H1 (cell line): ENCODE data around the gene CARM1. TPM values are rescaled to one million over a fixed set of nuclear protein-coding genes. Genes with fewer than 3 reads are reported as not detected.
A peak's percentile ranks its signal among the peaks of the same experiment; 100 is the strongest.

Experiments used
- BRCA1 ChIP-seq: IDR thresholded peaks from 2 replicates; pipeline ENCODE4 v1.6.1; 2012; ENCODE audit warnings: low read depth, low read length, improper control_type of control experiment
- CBX5 ChIP-seq: fragments of 300-800, 300-1000 bp; sonication (generic); IDR thresholded peaks from 2 replicates; pipeline ENCODE4 v1.7.1; 2016; ENCODE audit warnings: antibody characterized with exemption, low read length, low read depth
- CREB1 ChIP-seq: IDR thresholded peaks from 2 replicates; pipeline ENCODE4 v1.6.1; 2012; ENCODE audit warnings: inconsistent platforms
- CTBP2 ChIP-seq: IDR thresholded peaks from 2 replicates; pipeline ENCODE4 v1.7.0; 2011; ENCODE audit warnings: borderline replicate concordance, mild to moderate bottlenecking, moderate library complexity, mixed read lengths, low read length; ENCODE audit not compliant: insufficient read depth, insufficient read length
- FOSL1 ChIP-seq: IDR thresholded peaks from 2 replicates; pipeline ENCODE4 v1.6.1; 2011; ENCODE audit warnings: mild to moderate bottlenecking, low read depth, low read length, moderate library complexity; ENCODE audit not compliant: insufficient read depth
- GABPA ChIP-seq: IDR thresholded peaks from 2 replicates; pipeline ENCODE4 v1.6.1; 2011; ENCODE audit warnings: mild to moderate bottlenecking, low read length, moderate library complexity, borderline replicate concordance; ENCODE audit not compliant: insufficient read depth
- HDAC2 ChIP-seq, 2 experiments: fragments of 300-600 bp in 1 of 2; sonication (generic) in 1 of 2; IDR thresholded peaks; 2 replicates each; pipeline ENCODE4 v1.6.1; 2011 to 2012; ENCODE audit warnings: low read depth in 2 of 2, low read length in 2 of 2, mild to moderate bottlenecking in 2 of 2, moderate library complexity in 2 of 2, borderline replicate concordance in 1 of 2, inconsistent platforms in 1 of 2
- HDAC6 ChIP-seq: IDR thresholded peaks from one replicate; pipeline ENCODE4 v1.7.1; 2012; ENCODE audit warnings: low read depth, mild to moderate bottlenecking, inconsistent platforms, low read length, moderate library complexity
- JUND ChIP-seq: IDR thresholded peaks from 2 replicates; pipeline ENCODE4 v1.6.1; 2011; ENCODE audit warnings: mild to moderate bottlenecking, improper control_type of control experiment, low read length
- KDM4A ChIP-seq: IDR thresholded peaks from one replicate; pipeline ENCODE4 v1.7.1; 2012; ENCODE audit warnings: low read depth, mild to moderate bottlenecking, moderate library complexity, low read length, inconsistent platforms; ENCODE audit not compliant: severe bottlenecking
- MAFK ChIP-seq: IDR thresholded peaks from 2 replicates; pipeline ENCODE4 v1.6.1; 2012; ENCODE audit warnings: low read depth, mild to moderate bottlenecking, improper control_type of control experiment, low read length
- NANOG ChIP-seq: IDR thresholded peaks from 2 replicates; pipeline ENCODE4 v1.6.1; 2011; ENCODE audit warnings: low read length, low read depth, mild to moderate bottlenecking, inconsistent platforms; ENCODE audit not compliant: insufficient read depth, poor library complexity, severe bottlenecking
- NRF1 ChIP-seq: IDR thresholded peaks from 2 replicates; pipeline ENCODE4 v1.6.1; 2011; ENCODE audit warnings: mild to moderate bottlenecking, low read depth, low read length, improper control_type of control experiment
- POLR2AphosphoS5 ChIP-seq: IDR thresholded peaks from 2 replicates; pipeline ENCODE4 v1.6.1; 2011; ENCODE audit warnings: low read depth, low read length
- RAD21 ChIP-seq, 2 experiments: IDR thresholded peaks in 1 of 2; conservative IDR thresholded peaks in 1 of 2; 2 replicates each; pipeline ENCODE4 v1.6.1; 2011; ENCODE audit warnings: low read depth in 2 of 2, low read length in 2 of 2, improper control_type of control experiment in 1 of 2, inconsistent platforms in 1 of 2, mild to moderate bottlenecking in 1 of 2, moderate library complexity in 1 of 2
- RFX5 ChIP-seq: IDR thresholded peaks from 2 replicates; pipeline ENCODE4 v1.6.1; 2011; ENCODE audit warnings: low read depth, low read length, improper control_type of control experiment, borderline replicate concordance
- SIN3A ChIP-seq, 2 experiments: IDR thresholded peaks in 1 of 2; conservative IDR thresholded peaks in 1 of 2; 2 replicates each; pipeline ENCODE4 v1.6.1; 2011 to 2012; ENCODE audit warnings: low read length in 2 of 2, improper control_type of control experiment in 1 of 2, low read depth in 1 of 2, mild to moderate bottlenecking in 1 of 2
- SIRT6 ChIP-seq: IDR thresholded peaks from one replicate; pipeline ENCODE4 v1.7.1; 2012; ENCODE audit warnings: low read length, inconsistent platforms
- SIX5 ChIP-seq: IDR thresholded peaks from 2 replicates; pipeline ENCODE4 v1.6.1; 2011; ENCODE audit warnings: mild to moderate bottlenecking, low read depth, low read length
- SP1 ChIP-seq: IDR thresholded peaks from 2 replicates; pipeline ENCODE4 v1.6.1; 2011; ENCODE audit warnings: low read depth, low read length
- SP4 ChIP-seq: IDR thresholded peaks from 2 replicates; pipeline ENCODE4 v1.6.1; 2012; ENCODE audit warnings: low read length, inconsistent platforms
- TAF1 ChIP-seq: IDR thresholded peaks from 2 replicates; pipeline ENCODE4 v1.6.1; 2011; ENCODE audit warnings: mild to moderate bottlenecking, low read depth, low read length
- TAF7 ChIP-seq: optimal IDR thresholded peaks from 2 replicates; pipeline ENCODE3; 2011; ENCODE audit warnings: low read depth, mild to moderate bottlenecking, inconsistent platforms, low read length, moderate library complexity, borderline replicate concordance
- TCF12 ChIP-seq: IDR thresholded peaks from 2 replicates; pipeline ENCODE4 v1.6.1; 2011; ENCODE audit warnings: low read depth, mild to moderate bottlenecking, low read length
- YY1 ChIP-seq: IDR thresholded peaks from 2 replicates; pipeline ENCODE4 v1.6.1; 2011; ENCODE audit warnings: low read depth, mild to moderate bottlenecking, low read length
- polyA plus RNA-seq, 7 experiments: library from polyadenylated mRNA; depleted of rRNA in 3 of 7; stranded (reverse) in 5 of 7; unstranded in 2 of 7; fragments of >200 nt in 5 of 7; fragments of 200-250 nt in 2 of 7; gene quantifications; 1 replicate in 5 of 7; 2 replicates in 1 of 7; 4 replicates in 1 of 7; pipeline versions ENCODE4 v1.2.1 to v1.2.3, GENCODE V29; 2011 to 2013; ENCODE audit warnings: missing spikeins in 2 of 7, mixed read lengths in 2 of 7
- total RNA-seq: library from RNA; stranded (reverse); fragmentation: NEBNext Ultra II Directional; extraction: Animal tissue kit (Norgen Biotek cat#: 25700); gene quantifications from 2 replicates; pipeline ENCODE4 v1.2.1, GENCODE V29; 2021
- TF ChIP-seq, protein P1 (sequence below): IDR thresholded peaks from 2 replicates; pipeline ENCODE4 v1.6.1; 2011; ENCODE audit warnings: low read depth, mild to moderate bottlenecking, low read length; ENCODE audit not compliant: insufficient read depth

Gene CARM1
- total and polyA plus RNA-seq, 2 of the 8 experiments (the other 6 are each of a cell fraction or from before 2014, with no cell fraction given), result 134 to 164 TPM

DNA sequence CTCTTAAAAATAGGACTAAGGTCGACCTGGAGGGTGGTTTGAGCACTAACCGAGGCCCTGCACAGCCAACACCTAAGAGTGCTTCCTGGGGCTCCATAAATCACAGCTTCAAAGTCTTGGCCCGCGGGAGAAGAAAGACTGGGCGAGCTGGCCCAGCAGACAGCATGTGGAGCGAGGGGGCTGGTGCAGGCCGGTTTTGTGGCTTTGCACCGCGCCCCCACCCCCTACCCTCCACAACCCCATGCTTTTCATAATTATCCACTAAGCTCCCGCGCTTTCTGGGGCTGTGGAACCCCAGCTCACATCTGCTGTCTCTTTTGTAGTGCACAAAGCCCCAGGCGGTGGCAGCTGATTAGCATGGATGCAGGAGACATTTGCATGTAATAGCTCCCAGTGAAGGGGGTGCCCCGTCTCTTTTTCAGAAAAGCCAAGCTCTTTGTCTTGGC is 17.1 kb downstream of the CARM1 start (continued):
- TF ChIP-seq TAF1, result no peak
- 0 out of 2 replicates have a peak, but pooled peaks have one; percentile 19 for TF ChIP-seq SP1
- TF ChIP-seq TCF12, result peak; percentile 78; the same call in 1 of the 2 replicates
- no peak for TF ChIP-seq SIX5
- TF ChIP-seq CBX5, result no peak
- TF ChIP-seq HDAC6, result no peak
- peak; percentile 23 for TF ChIP-seq NANOG
- no peak for TF ChIP-seq CREB1
- no peak for TF ChIP-seq KDM4A
- TF ChIP-seq BRCA1, result no peak
- no peak for TF ChIP-seq SP4
- TF ChIP-seq MAFK, result no peak
- TF ChIP-seq SIRT6, result no peak
- TF ChIP-seq, protein P1, sequence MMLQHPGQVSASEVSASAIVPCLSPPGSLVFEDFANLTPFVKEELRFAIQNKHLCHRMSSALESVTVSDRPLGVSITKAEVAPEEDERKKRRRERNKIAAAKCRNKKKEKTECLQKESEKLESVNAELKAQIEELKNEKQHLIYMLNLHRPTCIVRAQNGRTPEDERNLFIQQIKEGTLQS, result no peak
- TF ChIP-seq POLR2AphosphoS5, result no peak
- TF ChIP-seq NRF1, result no peak
- TF ChIP-seq YY1, result no peak
- no peak for TF ChIP-seq CTBP2
- TF ChIP-seq FOSL1, result no peak
- TF ChIP-seq HDAC2 (IDR thresholded peaks at IDR 0.05; ENCODE audit: borderline replicate concordance in 1 of 2, low read depth in 2 of 2, low read length in 2 of 2), result peak in 1 of 2 experiments; percentile 97; a peak in 1 of 4 replicates
- TF ChIP-seq GABPA, result no peak
- TF ChIP-seq RFX5, result no peak
- 0 out of 4 replicates have a peak, but pooled peaks of 1 of the 2 experiments have one; percentile 50 for TF ChIP-seq SIN3A (conservative IDR thresholded peaks at IDR 0.05 in 1 of 2, IDR thresholded peaks at IDR 0.05 in 1 of 2; ENCODE audit: low read depth in 1 of 2, low read length in 2 of 2)
- no peak for TF ChIP-seq RAD21 (IDR thresholded peaks at IDR 0.05 in 1 of 2, conservative IDR thresholded peaks at IDR 0.05 in 1 of 2; ENCODE audit: low read depth in 2 of 2, low read length in 2 of 2)
- TF ChIP-seq JUND, result no peak
- no peak for TF ChIP-seq TAF7
